HUDEP-2 (cell line): ENCODE data around the gene IGF2R.
"Not testable (repeated sequence)": the region's sequence is repeated elsewhere in the genome, so short reads cannot be mapped to it uniquely, and the experiment has no call there.

Source experiments
- DNase-seq, 76 experiments: peaks; one replicate each; lab custom pipeline; 2025; ENCODE audit not compliant: unreplicated experiment in 76 of 76; lab: John Stamatoyannopoulos, UW

IGF2R gene

DNA sequence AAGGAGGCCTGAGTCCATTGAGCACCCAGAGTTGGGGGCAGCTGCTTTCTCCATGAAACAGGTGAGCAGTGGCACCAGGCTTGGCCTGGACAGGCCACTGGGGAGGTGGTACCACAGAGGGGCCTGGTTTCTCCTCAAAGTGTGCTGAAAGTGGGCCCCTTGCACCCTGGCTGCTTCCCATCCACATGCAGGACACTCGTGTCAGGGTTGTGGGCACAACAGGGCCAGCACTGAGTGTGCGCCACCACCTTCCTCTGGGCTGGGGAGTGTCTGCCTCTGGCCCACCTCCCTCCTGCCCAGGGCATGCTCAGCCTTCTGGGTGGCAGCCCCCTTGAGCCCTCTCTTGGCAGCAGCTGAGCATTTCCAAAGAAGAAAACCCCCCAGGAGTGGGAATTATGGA lies 147.5 kb downstream of the IGF2R start:
- DNase-seq, result no peak

DNA sequence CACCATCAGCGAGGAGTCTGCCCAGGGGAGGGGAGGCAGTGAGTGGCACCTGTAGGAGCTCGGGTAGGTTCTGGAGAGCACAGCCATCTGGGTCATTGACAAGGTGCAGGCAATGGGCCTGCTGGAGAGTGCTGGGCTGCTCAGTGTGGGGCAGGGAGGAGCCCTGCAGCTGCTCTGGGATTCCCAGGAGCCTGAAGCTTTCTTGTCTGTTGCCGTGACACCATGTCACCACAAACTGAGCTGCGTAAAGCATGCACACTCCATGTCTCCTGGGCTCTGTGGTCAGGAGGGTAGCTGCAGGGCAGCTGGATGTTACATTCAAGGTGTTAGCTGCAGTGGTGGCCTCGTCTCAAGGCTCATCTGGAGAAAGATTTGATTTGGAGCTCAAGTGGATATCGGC lies 148.3 kb downstream of the IGF2R start:
- DNase-seq, result no peak

DNA sequence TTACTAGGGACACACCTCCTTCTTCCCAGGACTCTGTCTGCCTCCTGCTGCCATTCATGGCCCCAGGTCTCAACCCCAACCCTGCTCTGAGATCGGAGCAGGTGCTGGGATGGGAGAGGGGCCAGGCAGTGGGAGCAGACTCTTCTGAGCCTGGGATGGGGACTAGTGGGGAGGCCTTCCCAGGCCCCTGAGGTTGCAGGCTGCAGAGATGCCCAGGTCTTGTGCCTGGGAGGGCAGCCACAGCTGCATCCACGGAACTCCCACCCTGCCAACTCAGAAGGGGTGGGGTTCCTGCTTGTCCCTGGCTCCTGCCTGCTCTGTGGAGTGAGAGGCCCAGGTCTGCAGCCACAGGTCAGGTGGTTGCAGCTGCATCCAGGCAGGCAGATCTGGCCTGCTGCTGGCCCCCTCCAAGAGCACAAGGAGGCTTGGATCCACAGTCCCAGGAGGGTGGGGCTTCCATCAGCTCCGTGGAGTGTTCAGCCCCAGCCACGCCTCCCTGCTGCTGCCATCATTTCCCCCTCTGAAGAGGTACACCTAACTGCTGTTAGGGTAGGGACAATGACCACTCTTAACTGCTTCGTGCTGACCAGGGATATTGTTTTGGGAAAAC lies 149.8 kb downstream of the IGF2R start:
- DNase-seq, result no peak

GRCh38 chr6:160120087-160120486 lies 151.2 kb downstream of the IGF2R start:
- DNase-seq, result no peak

DNA sequence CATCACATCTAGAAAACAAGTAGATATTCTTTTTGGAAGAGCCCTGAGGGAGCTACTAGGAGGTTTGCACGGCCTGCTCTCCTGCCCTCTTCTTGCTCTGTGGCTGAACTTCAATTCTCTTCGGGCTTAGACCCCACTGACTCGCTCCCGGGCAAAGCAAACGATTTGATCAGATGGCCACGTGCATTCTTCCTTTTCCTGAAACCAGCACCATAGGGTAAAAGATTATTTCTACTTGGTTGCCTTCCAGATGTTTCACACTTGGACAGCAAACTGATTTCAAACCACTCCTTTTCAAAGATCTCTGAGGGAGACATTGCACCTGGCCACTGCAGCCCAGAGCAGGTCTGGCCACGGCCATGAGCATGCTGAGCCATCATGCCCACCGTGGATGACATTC lies 152.7 kb downstream of the IGF2R start, which contains the start of gene SLC22A1:
Gene SLC22A1 (plus strand): TSS at position 258 of the 400 bp plus-strand sequence. CDS start 121 bp downstream, at position 379.
- no peak for DNase-seq

GRCh38 chr6:160121981-160122380 lies 153.1 kb downstream of the IGF2R start:
- no peak for DNase-seq

DNA sequence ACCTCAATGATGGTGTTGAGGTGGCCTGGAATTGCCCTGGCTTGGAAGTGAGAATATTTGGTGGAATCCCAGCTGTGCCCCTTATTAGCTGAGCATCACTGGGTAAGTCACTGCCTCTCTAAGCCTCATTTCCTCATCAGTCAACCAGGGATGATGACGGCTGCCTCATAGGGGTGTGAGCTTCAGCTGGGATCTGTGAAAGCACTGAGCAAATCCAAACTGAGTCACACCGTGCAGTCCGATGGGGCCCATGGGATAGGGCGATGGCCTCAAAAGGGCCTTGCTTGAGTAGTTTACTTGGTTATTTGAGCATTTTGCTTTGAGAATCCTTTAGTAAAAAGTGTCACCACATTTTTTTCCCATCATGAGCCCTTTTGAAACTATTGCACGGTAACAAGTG lies 153.9 kb downstream of the IGF2R start:
- no peak for DNase-seq

- DNase-seq, result no peak
These were observed 155.1 kb downstream of the IGF2R start for GRCh38 chr6:160124007-160124406.

GRCh38 chr6:160124605-160125004 lies 155.7 kb downstream of the IGF2R start:
- no peak for DNase-seq

DNA sequence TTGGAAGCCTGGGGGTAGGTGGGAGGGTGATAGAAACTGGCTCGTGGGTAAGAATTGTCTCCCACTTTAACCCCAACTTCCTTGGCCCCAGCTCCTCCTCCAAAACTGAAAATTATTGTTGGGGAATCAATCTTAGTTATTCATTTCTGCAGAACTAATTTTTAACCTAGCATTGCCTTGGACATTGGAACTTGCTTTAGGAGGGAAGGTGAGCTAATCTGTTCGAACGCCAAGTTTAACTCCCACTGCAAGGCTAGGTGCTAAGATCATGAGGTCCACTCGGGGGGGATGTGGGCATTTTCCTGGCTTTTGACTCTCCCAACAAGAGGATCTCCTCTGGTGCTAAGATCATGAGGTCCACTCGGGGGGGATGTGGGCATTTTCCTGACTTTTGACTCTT lies 156.2 kb downstream of the IGF2R start:
- DNase-seq, result not testable (repeated sequence)

- DNase-seq, result no peak
These were observed 158.6 kb downstream of the IGF2R start for GRCh38 chr6:160127270-160128124.

DNA sequence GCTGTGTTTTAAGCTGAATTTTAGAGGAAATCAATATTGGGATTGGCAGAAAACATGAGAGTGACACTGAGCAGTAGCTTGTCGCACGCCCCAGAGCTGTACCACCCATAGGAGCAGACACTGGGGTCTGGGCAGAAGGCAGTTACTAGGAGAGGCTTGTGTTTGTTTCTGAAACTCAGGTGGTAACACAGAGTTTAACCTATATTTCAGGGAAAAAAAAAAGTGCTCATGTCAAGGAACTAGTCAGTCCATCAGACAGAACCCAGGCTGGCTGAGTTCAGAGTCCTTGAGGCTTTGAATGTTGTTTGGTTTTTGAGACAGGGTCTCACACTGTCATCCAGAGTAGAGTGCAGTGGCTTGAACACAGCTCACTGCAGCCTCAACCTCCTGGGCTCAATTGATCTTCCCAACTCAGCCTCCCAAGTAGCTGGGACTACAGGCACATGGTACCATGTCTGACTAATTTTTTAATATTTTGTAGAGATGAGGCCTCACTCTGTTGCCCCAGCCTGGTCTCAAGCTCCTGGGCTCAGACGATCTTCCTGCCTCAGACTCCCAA lies 159.3 kb downstream of the IGF2R start:
- DNase-seq, result no peak

- no peak for DNase-seq
These were observed 160.1 kb downstream of the IGF2R start for GRCh38 chr6:160128879-160129516.

- no peak for DNase-seq
These were observed 161.2 kb downstream of the IGF2R start for GRCh38 chr6:160129881-160130615.

- no peak for DNase-seq
These were observed 162.0 kb downstream of the IGF2R start for GRCh38 chr6:160130729-160131484.

DNA sequence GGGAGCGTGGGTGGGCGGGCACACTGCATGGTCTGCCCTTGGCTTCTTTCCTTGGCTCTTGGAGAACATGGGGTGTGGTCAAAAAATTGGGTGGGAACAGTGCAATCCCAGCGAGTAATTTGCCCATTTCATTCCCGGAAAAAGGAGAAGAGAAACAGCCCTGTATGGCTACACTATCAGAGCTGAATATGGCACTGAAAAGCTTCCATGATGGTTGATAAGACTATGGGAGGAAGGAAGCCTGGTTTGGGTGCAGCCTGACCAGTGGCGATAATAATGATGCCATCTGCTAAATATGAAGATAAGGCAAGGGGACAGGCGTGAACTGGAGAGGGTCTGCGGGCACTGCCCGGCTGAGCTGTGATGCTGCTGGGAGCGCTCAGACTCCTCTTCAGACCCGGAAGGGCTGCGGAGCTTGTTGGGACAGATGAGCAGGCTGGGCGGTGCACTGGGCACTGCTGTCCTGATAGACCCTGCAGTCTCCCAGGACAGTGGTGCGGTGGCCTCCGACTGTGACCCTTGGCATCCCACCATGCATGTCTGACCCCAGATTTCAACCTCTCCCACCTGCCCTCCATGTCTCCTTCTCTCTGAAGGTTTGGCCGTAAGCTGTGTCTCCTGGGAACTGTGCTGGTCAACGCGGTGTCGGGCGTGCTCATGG lies 162.9 kb downstream of the IGF2R start:
- no peak for DNase-seq

- DNase-seq, result no peak
These were observed 163.4 kb downstream of the IGF2R start for GRCh38 chr6:160132297-160132637.

DNA sequence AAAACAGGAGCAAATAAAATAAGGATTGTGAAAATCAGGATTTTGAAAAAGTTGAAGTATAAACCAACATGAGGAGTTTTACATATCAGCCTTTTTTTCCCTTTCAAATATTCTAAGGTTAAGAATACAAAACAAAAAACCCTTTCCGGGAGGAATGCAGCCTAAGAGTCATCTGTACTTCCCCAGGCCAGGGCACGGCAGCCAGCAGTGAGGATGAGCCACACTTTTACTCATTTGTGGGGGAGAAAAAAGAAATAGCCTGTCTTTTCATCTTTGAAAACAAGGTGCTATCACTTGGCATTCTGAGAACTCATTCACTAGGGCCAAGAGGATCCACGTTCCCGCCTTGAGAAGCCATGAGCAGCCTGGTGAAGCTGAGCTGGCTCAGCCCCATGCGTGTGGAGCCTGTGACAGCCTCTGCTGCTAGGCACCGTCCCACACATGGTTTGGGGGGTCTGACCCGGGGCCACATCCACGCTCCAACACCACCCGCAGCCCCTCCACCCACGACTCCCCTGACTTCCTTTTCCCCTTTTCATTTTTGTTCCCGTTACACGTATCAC lies 164.0 kb downstream of the IGF2R start:
- DNase-seq, result no peak
